Stimulated activated CD4-positive, alpha-beta T cell treated with anti-CD3 and anti-CD28 coated beads, Interleukin-2, amount 100 ng/mL, for 48 hours (primary cell): ENCODE measurements around the gene SUDS3.

ENCODE experiments used
- DNase-seq, 2 donors: peaks; one replicate each; pipeline ENCODE4 v3.0.0-alpha.2; 2020

SUDS3 gene

GRCh38 chr12:118459110-118459509 lies 82.8 kb downstream of the SUDS3 start:
- DNase-seq: no peak

GRCh38 chr12:118463677-118464076 lies 87.3 kb downstream of the SUDS3 start:
- DNase-seq: no peak

- DNase-seq: no peak
These were observed 89.4 kb downstream of the SUDS3 start for GRCh38 chr12:118465706-118466105.
